Esophagus muscularis mucosa (tissue), 3 donors: ENCODE data around the gene VASH2.

Experiments
- POLR2A ChIP-seq: fragments of 450-650 bp; IDR thresholded peaks from one replicate; pipeline ENCODE4 v1.6.1; 2017; ENCODE audit warnings: antibody characterized with exemption, moderate library complexity, mild to moderate bottlenecking, low read depth
- POLR2AphosphoS5 ChIP-seq, 2 donors: sonication (generic); formaldehyde crosslinking; IDR thresholded peaks; one replicate each; pipeline ENCODE4 v1.6.1; 2017; ENCODE audit warnings: antibody characterized with exemption in 2 of 2
- TF ChIP-seq, protein P1 (sequence below), 3 experiments: fragments of 200-600 bp in 2 of 3; fragments of 450-650 bp in 1 of 3; sonication (generic) in 2 of 3; IDR thresholded peaks; one replicate each; pipeline ENCODE4 v1.5.1; 2017 to 2019; ENCODE audit warnings: antibody characterized with exemption in 3 of 3, mild to moderate bottlenecking in 2 of 3, moderate library complexity in 1 of 3

DNA sequence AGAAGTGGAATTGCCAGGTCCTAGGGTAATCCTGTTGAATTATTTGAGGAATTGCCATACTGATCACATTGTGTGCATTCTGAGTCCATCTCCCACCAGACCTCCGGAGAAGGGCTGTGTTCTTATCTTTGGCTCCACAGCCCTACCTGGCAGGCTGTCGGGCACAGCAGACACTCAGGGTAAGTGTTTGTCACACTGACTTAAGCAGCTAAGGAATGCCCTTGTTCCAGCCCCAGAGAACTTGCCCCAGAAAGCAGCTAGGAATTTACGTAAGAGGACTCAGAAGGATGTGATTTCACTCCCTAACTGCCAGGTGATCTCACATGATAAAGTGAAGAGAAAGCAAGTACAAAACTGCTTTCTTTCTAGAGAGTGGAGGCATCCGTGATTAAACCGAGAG, 21.0 kb downstream of the VASH2 start:
- TF ChIP-seq POLR2AphosphoS5 (IDR thresholded peaks at IDR 0.05) (no peak), POLR2A (no peak)
- TF ChIP-seq, protein P1, sequence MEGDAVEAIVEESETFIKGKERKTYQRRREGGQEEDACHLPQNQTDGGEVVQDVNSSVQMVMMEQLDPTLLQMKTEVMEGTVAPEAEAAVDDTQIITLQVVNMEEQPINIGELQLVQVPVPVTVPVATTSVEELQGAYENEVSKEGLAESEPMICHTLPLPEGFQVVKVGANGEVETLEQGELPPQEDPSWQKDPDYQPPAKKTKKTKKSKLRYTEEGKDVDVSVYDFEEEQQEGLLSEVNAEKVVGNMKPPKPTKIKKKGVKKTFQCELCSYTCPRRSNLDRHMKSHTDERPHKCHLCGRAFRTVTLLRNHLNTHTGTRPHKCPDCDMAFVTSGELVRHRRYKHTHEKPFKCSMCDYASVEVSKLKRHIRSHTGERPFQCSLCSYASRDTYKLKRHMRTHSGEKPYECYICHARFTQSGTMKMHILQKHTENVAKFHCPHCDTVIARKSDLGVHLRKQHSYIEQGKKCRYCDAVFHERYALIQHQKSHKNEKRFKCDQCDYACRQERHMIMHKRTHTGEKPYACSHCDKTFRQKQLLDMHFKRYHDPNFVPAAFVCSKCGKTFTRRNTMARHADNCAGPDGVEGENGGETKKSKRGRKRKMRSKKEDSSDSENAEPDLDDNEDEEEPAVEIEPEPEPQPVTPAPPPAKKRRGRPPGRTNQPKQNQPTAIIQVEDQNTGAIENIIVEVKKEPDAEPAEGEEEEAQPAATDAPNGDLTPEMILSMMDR (IDR thresholded peaks at IDR 0.05) = no peak
